IPS-18c (cell line): ENCODE results near the gene CYFIP1.

Source experiments
- H3K4me3 ChIP-seq: 2 replicates; pipeline ENCODE4 v1.7.0; 2013; ENCODE audit warnings: low read depth, mild to moderate bottlenecking, low read length, moderate library complexity; ENCODE audit not compliant: insufficient read depth
- H3K9me3 ChIP-seq: one replicate; pipeline ENCODE4 v1.6.1; 2013; ENCODE audit warnings: mild to moderate bottlenecking, low read length, moderate library complexity; ENCODE audit not compliant: control insufficient read depth, insufficient read depth

The CYFIP1 gene

DNA sequence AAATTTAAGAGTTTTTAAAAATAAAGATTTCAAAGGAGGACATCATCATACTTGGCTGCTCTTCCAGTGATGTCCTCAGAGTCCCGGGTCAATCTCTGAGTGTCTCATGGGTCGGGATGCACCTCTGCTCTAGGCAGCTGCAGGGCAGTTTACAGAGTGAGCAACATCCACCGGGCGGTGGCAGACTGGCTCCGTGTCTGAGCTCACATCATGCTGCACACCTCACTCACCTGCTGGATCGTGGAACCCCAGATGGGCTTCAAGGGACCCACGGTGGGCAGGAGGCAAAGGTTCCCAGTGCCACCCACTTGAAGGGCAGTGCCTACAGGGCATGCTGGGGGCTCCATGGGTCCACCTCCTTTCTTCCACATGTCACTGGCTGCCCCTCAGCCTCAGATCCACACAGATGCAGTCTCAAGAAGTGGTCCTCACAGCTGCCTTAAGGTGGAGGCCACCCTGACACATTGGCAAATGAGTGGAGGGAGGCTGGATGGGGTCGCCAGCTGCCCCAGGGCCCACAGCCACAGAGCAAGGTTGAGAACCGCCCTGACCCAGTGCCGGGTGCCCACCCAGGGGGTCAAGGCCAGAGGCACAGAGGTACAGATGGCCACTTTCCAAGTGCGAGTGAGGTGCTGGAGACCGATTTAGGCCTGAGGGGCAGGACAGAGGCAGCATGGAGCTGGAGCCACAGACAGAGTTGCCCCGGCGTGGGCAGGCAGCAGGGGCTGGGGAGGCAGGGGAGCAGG lies 25.2 kb downstream of the CYFIP1 start:
- Histone ChIP-seq H3K4me3 (no peak overlapping the region), H3K9me3 (no peaks in the 10 kb centered on the region)

DNA sequence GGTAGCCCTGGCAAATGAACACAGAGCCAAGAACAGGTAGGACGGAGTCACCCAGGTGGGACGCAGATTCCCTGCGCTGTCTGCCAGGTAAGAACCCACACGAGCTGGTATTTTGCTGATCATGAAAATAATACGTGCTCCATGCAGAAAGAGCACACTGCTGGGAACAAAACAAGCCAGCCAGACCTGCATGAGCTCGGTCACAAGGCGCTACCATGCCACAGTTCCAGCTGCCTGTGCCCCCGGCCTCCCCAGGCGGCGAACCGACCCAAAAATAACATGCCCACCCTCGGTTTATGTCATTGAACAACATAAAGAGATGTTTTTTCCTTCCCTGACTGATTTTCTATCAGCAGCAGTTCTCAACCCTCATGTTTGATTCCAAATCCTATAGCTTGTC lies 25.8 kb downstream of the CYFIP1 start:
- no peaks in the 10 kb centered on the region for H3K9me3 ChIP-seq
- H3K4me3 ChIP-seq: no peak overlapping the region

DNA sequence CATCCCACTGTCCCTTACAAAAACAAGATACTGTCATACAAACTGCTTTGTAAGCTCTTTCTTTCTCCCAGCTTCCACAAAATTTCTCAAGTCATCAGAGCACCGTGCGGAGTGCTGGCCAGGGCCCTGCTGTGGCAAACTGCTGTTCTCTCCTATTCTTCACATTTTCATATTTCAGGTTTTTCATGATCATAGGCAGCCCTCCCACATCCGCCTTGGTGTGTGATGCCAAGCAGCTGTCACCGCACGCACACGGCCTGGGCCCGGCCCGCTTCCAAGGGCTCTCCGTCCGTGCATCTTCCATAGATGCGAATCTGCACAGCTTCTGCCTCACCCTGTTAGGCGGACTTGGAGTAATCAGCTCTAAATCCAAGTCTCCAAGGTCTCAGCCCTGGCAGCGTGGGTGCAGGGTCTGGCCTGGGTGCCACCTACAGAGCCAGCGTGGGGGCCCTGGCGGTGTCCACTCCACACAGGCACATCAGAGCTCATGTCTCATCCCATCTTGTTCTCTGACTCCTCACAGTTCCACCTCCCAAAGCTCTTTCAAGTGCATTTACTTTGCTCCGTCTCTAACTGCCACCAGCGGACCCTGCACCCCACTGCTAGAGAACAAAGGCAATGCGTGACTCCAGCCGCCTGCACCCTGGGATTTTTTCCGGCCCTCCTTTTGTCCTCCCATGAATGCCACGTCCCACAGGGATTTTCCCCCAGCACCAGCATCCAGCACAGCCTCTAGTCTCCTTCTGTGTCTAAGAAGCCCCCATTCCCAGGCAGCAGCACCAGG lies 27.2 kb downstream of the CYFIP1 start:
- Histone ChIP-seq H3K9me3 (no peaks in the 10 kb centered on the region), H3K4me3 (no peak overlapping the region)

DNA sequence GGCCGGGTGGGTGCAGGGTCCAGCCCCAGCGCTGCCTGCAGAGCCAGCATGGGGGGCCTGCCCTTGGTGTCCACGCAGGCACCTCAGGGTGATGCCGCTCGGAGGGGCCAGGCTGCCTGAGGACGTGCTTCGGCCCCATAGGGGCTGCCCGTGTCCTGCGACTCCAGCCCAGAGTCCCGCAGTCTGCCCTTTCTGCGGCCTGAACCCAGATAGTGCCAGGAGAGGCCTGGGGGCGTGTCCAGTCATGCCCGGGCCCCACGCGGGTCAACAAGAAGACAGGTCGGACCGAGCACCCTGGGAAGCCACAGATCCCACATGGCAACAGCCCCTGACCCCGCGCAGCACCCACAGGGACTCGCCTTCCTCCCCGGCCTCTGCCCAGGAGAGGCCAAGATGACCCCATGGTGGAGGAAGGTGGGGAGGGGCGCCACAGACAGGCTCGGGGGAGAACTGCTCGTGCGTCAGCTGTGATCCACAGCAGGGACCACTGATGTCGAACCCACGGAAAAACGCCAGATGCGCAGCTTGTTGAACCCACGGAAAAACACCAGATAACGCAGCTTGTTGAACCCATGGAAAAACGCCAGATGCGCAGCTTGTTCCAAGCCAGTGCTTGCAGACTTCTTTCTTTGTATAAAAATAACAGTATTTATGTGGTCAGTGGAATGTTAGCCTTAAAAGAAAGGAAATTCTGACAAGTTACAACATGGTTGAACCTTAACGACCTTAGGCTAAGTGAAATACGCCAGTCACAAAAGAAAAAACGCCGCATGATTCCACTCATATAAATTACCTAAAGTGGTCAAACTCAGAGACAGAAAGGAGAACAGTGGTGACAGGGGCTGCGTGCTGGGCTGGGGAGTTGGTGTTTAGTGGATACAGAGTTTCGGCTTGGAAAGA lies 28.5 kb downstream of the CYFIP1 start:
- no peak overlapping the region for H3K4me3 ChIP-seq
- H3K9me3 ChIP-seq: no peaks in the 10 kb centered on the region

DNA sequence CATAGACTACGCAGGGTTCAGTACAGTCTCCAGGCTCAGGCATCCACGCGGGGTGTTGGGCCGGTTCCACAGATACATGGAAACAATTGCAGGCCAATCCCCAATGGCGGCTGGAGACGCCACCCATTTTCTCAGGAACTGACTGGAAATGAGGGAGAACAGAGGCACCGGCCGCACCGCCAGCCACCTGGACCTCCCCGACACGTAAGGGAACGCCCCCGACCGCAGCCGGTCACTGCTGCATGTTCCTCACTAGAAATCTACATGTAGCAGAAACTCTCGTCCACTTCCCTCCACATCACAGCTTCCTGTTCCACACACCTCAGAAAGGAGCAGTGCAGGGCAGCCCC lies 29.2 kb downstream of the CYFIP1 start:
- no peaks in the 10 kb centered on the region for H3K9me3 ChIP-seq
- no peak overlapping the region for H3K4me3 ChIP-seq

DNA sequence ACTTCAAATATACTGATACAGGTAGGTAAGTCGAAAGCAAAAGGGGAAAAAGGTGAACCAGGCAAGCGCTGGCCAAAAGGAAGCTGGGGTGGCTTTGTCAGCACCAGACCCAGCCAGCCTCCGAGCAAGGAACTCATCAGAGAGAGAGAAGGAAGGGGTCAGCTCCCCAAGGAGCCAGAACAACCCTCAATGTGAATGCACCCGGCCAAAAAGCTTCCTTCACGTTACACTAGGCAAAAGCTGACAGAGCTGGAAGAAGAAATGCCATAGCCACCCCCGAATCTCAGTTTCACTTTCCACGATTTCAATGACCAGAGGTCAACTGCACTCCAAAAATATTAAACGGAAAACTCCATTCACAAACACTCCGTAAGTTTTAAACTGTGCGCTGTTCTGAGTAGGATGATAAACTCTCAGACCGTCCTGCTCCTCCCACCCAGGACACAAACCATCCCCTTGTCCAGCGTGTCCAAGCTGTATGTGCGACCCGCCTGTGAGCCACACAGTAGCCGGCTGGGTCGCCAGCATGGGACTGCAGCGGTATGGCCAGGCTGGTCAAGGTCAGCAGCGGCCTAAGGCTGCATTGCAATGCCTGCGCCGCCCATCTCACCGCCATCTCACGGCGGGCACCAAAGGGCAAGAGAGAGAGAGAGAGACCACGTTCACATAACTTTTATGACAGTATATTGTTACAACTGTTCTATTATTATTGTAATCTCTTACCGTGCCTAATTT lies 29.7 kb downstream of the CYFIP1 start:
- no peak overlapping the region for H3K4me3 ChIP-seq
- H3K9me3 ChIP-seq: no peaks in the 10 kb centered on the region

DNA sequence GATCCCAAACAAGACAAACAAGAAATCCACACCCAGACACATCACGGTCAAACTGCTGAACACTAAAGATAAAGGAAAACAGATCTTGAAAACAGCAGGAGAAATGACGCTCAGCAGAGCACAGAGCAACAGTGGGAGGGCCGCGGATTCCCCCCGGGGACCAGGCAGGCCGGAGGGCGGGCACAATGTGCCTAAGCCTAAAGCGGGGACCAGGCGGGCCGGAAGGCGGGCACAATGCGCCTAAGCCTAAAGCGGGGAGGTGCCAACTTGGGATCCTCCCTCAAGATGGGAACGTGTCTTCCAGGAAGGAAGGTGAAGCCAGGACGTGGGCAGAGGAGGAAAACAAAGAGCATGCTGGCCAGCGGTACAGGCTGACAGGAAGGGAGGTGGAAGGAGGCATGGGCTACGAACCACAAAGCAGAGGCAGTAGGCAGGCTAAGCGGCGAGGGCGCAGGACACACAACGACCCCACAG lies 31.1 kb downstream of the CYFIP1 start:
- H3K4me3 ChIP-seq: no peak overlapping the region

DNA sequence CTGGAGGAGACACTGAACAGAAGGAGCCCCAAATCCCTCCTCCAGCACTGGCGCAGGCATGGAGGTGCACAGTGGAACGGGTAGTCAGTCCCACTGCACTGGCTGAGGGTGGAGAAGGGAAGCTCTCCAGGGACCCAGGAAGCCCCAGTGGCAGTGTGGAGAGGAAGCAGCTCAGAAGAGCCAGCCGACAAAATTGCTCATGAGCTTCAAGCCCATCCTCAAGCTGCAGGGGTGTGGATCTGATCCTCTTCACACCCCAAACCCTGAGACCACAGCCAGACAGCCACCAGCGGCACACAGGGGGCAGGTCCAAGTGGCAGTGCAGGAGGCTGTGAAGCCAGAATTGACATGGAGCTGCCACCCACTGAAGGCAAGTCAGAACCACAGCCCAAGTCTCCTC lies 32.1 kb downstream of the CYFIP1 start:
- no peaks in the 10 kb centered on the region for H3K9me3 ChIP-seq
- no peak overlapping the region for H3K4me3 ChIP-seq

More for the DNA sequence above, 31.1 kb downstream of the CYFIP1 start:
- H3K9me3 ChIP-seq: no peaks in the 10 kb centered on the region

DNA sequence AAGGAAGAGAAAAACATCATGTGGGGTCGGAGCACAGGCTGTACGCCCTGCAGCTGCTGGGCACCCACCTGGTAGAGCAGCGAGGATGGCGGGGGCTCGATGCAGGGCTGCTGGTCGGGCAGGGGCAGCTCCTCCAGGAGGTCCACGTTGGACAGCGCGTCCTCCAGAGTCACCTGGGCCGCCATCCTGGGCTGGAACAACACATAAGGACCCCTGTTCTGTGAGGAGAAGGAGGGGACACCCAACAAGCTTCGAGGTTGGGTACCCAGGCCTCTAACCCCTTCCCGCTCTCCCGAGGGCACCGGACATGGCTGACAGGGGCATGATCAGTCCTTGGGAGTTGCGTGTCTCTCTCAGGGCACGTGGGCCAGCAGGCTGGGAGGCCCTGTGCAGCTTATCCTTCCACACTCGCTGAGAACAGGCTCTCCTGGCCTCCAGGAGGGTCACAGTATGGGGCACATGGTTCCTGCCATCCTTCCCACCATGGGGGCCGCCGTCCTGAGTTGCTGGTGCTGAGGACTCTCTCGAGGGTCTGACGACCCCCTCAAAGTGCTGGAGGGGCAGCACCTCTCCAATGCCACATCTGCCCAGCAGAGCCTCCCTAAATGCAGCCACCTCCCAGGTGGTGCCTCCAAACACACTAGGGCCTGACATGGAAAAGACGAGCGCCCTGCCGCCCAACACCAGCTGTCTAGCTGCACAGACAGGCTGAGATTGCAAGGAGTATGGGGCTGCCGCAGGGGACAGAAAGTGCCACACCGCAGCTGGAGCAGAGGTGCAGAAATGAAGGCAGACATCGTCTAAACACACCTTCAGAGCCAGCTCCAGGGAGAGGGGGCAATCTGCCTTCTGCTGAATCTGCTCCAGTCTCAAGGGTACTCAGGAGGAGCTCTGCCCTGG lies 32.8 kb downstream of the CYFIP1 start:
- Histone ChIP-seq H3K9me3 (no peaks in the 10 kb centered on the region), H3K4me3 (no peak overlapping the region)

DNA sequence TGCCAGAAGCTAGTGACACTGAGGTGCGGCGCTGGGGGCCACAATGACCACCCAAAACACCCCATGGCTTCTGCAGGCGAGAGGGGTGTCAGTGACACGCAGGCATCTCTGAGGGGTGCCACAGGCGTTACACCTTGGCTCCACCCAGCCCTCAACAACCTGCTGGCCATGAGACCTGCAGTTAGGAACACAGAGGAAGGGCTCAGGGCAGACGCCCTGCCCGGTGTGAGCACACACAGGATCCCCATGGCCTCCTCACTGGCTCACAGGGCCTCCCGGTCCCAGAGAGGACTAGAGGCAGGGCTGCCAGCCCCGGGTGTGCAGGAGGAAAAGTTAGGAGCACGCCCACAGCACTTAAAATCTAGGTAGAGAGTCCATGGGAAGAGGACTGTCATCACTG lies 35.1 kb downstream of the CYFIP1 start:
- Histone ChIP-seq H3K9me3 (no peaks in the 10 kb centered on the region), H3K4me3 (no peak overlapping the region)

DNA sequence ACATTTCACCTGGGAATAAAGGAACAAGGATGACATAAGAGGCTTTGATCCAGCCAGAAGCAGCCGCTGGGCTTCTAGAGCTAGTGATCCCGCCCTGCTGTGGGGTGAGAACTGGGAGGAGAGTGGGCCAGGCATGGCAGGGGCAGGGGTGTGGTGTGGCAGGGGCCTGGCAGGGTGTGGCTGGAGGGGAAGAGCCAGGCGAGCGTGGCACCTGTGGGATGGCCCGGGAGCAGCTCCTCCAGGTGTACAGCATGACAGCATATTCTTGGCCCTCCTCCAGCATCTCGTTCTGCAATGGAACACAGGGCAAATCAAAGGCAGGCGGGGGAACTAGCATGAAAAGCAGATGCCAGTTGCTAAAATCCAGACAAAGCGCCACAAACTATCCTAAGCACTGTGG lies 35.5 kb downstream of the CYFIP1 start:
- Histone ChIP-seq H3K9me3 (no peaks in the 10 kb centered on the region), H3K4me3 (no peak overlapping the region)

DNA sequence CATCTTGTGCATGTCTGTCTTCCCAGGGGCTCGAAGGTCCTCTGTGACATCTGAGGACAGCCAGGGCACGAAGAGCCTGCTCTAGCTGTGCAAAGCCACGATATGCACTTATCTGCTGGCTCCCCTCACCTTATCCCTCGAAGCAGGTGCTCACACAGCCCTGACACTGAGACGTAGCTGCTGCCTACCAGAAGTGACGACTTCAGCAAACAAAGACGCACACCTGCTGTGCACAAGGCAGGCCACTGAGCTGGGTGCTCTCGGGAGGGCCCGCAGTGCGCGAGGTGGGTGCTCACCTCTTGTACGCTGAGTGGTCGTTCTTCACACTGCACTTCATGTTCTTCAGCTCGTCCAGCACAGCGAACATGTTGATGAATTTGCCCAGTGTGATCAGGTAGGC lies 37.3 kb downstream of the CYFIP1 start:
- no peaks in the 10 kb centered on the region for H3K9me3 ChIP-seq
- no peak overlapping the region for H3K4me3 ChIP-seq

DNA sequence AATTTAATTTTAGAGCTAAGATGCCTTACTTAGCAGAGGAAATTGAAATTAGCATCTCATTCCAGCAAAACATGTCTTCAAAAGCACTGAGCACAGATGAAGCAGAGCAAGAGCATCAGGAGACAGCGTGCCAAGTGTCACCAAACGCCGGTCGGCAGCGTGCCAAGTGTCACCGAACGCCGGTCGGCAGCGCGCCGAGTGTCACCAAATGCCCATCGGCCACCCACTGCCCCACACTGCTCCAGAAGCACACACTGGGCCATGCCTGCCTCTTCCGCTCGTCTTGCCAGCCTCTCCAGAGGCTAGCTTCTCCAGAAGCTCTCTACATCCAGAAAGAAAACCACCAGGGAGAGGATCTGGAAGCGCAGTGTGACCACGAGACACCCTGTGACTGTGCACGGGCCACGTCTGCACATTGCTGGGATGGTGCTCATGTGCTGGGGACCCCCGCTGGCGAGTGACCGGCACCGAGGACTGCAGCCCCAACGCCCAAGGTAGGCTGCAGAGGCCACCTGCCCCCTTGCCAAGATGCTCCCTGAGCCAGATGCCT lies 37.8 kb downstream of the CYFIP1 start:
- H3K4me3 ChIP-seq: no peak overlapping the region
- no peaks in the 10 kb centered on the region for H3K9me3 ChIP-seq

DNA sequence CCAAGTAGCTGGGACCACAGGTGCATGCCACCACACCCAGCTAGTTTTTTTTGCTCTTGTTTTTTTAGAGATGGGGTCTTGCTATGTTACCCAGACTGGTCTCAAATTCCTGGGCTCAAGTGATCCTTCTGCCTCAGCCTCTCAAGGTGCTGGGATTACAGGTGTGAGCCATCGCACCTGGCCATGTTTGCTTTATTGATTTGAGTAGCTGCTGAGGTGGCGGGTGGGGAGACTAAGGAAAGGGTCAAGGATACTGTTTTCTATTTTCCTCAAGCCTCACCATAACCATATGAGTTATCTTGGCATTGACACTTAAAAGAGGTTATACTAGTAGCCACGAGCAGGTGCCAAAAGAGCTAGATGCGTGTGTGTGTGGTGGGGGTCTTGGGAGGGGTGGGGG lies 39.0 kb downstream of the CYFIP1 start:
- no peak overlapping the region for H3K4me3 ChIP-seq
- H3K9me3 ChIP-seq: no peaks in the 10 kb centered on the region

DNA sequence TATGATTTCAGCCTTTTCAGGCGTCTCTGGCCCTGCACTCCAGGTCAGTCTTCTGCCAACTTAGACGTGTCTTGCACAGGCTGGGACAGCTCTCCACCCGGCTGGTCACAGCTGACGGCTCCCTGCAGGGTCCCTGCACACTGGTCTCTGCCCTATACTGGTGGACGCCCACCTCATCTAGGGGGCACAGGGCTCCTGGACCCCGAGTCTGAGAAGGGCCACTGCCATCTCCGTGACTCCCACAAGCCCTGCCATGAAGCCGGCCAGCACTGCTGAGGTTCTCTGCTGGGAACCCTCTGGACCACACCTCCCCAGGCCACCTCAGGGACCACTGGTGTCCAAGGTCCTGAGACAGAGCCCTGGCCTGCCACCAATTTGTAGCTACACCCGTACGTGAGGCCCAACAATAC lies 40.5 kb downstream of the CYFIP1 start:
- no peaks in the 10 kb centered on the region for H3K9me3 ChIP-seq
- no peak overlapping the region for H3K4me3 ChIP-seq

DNA sequence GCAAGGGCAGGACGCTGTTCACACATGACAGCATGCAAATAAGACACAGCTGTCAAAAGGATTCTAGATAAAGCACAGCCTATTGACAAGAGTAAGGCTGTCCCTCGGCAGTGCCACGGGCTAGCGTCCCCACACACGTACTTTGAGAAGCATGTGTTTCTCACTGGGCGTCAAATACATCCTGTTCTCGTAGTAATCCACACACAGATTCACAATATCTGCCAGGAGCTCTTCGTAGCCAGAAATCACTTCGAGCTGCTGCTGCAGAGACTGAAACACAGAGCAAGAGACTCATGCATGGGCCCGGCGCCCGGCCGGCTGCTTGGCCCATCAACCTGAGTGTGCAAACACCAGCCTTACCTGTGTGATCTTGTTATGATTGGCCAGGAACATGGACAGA lies 41.1 kb downstream of the CYFIP1 start:
- Histone ChIP-seq H3K4me3 (no peak overlapping the region), H3K9me3 (no peaks in the 10 kb centered on the region)
